Activated B cell treated with CpG ODN at 0.5 μM for 24 hours (primary cell): ENCODE data around the gene OTUD5. TPM values are rescaled to one million over a fixed set of nuclear protein-coding genes. Genes with fewer than 3 reads are reported as not detected.

Experiments
- ATAC-seq: fragments of 200-7000 bp; cut with Tn5 transposase; one replicate; pipeline ENCODE4 v1.10.0; 2021; ENCODE audit warnings: low read depth, mild to moderate bottlenecking, moderate library complexity
- CTCF ChIA-PET: fragments of 350-600 bp; sonication (Branson Sonifier 250); formaldehyde crosslinking; loops from one replicate; lab custom pipeline; 2021; ENCODE audit warnings: antibody characterized with exemption; lab: Charles Lee
- POLR2A ChIA-PET: fragments of 350-600 bp; sonication (Branson Sonifier 250); formaldehyde crosslinking; loops from one replicate; lab custom pipeline; 2021; ENCODE audit warnings: antibody characterized with exemption; lab: Charles Lee
- DNase-seq: peaks from one replicate; pipeline ENCODE4 v3.0.0; 2022
- H3K27ac Mint-ChIP-seq: one replicate; pipeline ENCODE4 v1.8.0; 2020; ENCODE audit warnings: mixed read lengths
- H3K27me3 Mint-ChIP-seq: one replicate; pipeline ENCODE4 v1.8.0; 2021; ENCODE audit warnings: mixed read lengths
- H3K36me3 Mint-ChIP-seq: one replicate; pipeline ENCODE4 v1.8.0; 2021; ENCODE audit warnings: low read depth, mixed read lengths
- H3K4me1 Mint-ChIP-seq: one replicate; pipeline ENCODE4 v1.8.0; 2021; ENCODE audit warnings: mixed read lengths
- H3K4me3 Mint-ChIP-seq: one replicate; pipeline ENCODE4 v1.8.0; 2020; ENCODE audit warnings: mild to moderate bottlenecking, mixed read lengths
- H3K9me3 Mint-ChIP-seq: one replicate; pipeline ENCODE4 v1.8.0; 2020; ENCODE audit warnings: mixed read lengths
- CTCF ChIP-seq: fragments of 200-600 bp; IDR thresholded peaks from one replicate; pipeline ENCODE4 v1.8.0; 2022; ENCODE audit warnings: antibody characterized with exemption, mild to moderate bottlenecking
- intact Hi-C: fragments of 100-400 bp; cut with micrococcal nuclease; formaldehyde crosslinking; loops from one replicate; pipeline ENCODE4 v1.15.1; 2024
- total RNA-seq: library from RNA; stranded (reverse); gene quantifications from 2 replicates; pipeline ENCODE4 v1.2.3, GENCODE V29; 2022

The OTUD5 gene
- total RNA-seq, 1 donor from 2014 or later = 78.1 TPM

- TF ChIP-seq CTCF = peak; percentile 22
- ChIA-PET CTCF (interaction anchor here (0.8 to 1.6 kb wide), 3 partner anchors 20 to 32 kb away, joined by 3 to 6 read pairs (median 3); no protein-coding TSS in a partner anchor), POLR2A (interaction anchor here (0.5 to 16.0 kb wide), 8 partner anchors 21 to 1684 kb away, joined by 3 to 718 read pairs (median 6); partner anchors contain the start of gene OTUD5)
- Mint-ChIP-seq H3K27me3 (no peaks in the 10 kb centered on the region), H3K27ac (peak overlapping the region; percentile 95), H3K4me1 (peaks cover 54% of the 10 kb centered on the region), H3K4me3 (peak overlapping the region; percentile 97), H3K36me3 (peaks cover 70% of the 10 kb centered on the region), H3K9me3 (no peaks in the 10 kb centered on the region)
- peak; percentile 71 for DNase-seq
- intact Hi-C loops = loop anchor here (1.0 to 10.0 kb wide), 8 partner anchors 27 to 1083 kb away; partner anchors contain the start of genes GRIPAP1, HDAC6, TFE3 and ZNF81
- peak; percentile 46 for ATAC-seq
These were observed 40.0 kb downstream of the OTUD5 start for GRCh38 chrX:48917139-48918001.

- Mint-ChIP-seq H3K4me1 (peaks cover 62% of the 10 kb centered on the region), H3K36me3 (peaks cover 68% of the 10 kb centered on the region), H3K4me3 (peak overlapping the region; percentile 97), H3K27ac (peak overlapping the region; percentile 30), H3K9me3 (no peaks in the 10 kb centered on the region), H3K27me3 (no peaks in the 10 kb centered on the region)
- ATAC-seq (no peak), DNase-seq (no peak)
- intact Hi-C loops = loop anchor here (5.0 to 10.0 kb wide), 3 partner anchors 87 to 1080 kb away; partner anchors contain the start of genes GRIPAP1 and ZNF81
- ChIA-PET POLR2A (interaction anchor here (0.5 to 16.0 kb wide), 7 partner anchors 13 to 137 kb away, joined by 3 to 718 read pairs (median 4); partner anchors contain the start of genes PQBP1 and TIMM17B), CTCF (interaction anchor here (1.3 kb wide), 2 partner anchors 21 to 28 kb away, joined by 3 read pairs; no protein-coding TSS in a partner anchor)
- TF ChIP-seq CTCF = no peak
These were observed 42.6 kb downstream of the OTUD5 start for GRCh38 chrX:48914593-48915493.

GRCh38 chrX:48913605-48914366 lies 43.6 kb downstream of the OTUD5 start:
- ATAC-seq (no peak), DNase-seq (no peak)
- Mint-ChIP-seq H3K9me3 (no peaks in the 10 kb centered on the region), H3K27me3 (no peaks in the 10 kb centered on the region), H3K4me1 (peaks cover 59% of the 10 kb centered on the region), H3K4me3 (peak overlapping the region; percentile 64), H3K27ac (peak overlapping the region; percentile 12), H3K36me3 (peaks cover 65% of the 10 kb centered on the region)
- intact Hi-C loops = loop anchor here (10.0 kb wide), 2 partner anchors 281 to 1079 kb away; partner anchors contain the start of gene ZNF81
- no peak for TF ChIP-seq CTCF
- ChIA-PET CTCF (no interaction called here), POLR2A (interaction anchor here (0.5 to 16.0 kb wide), 5 partner anchors 10 to 138 kb away, joined by 5 to 718 read pairs (median 11); partner anchors contain the start of genes GRIPAP1, PQBP1 and TIMM17B)

- POLR2A ChIA-PET = interaction anchor here (0.6 to 16.0 kb wide), 21 partner anchors 9 to 280 kb away, joined by 3 to 718 read pairs (median 4); partner anchors contain the start of genes GRIPAP1, HDAC6, KCND1 and OTUD5
These were observed 45.8 kb downstream of the OTUD5 start, which contains the start of gene SLC35A2 for GRCh38 chrX:48911412-48912182. Gene SLC35A2, minus strand, starts transcription at chrX:48911646. Its CDS starts 10 bp downstream, at chrX:48911636.

More at GRCh38 chrX:48911412-48912182, 45.8 kb downstream of the OTUD5 start, which contains the start of gene SLC35A2:
- intact Hi-C loops = loop anchor here (1.0 to 10.0 kb wide), 3 partner anchors 14 to 1077 kb away; partner anchors contain the start of genes PQBP1, TIMM17B and ZNF81
- no peak for TF ChIP-seq CTCF
- Mint-ChIP-seq H3K27me3 (no peaks in the 10 kb centered on the region), H3K4me1 (peaks cover 55% of the 10 kb centered on the region), H3K27ac (peak within 1 kb of the TSS; percentile 94), H3K4me3 (peak within 1 kb of the TSS; percentile 94), H3K9me3 (no peaks in the 10 kb centered on the region), H3K36me3 (peaks cover 52% of the 10 kb centered on the region)
- CTCF ChIA-PET = interaction anchor here (1.2 kb wide), 1 partner anchor 20 kb away, joined by 4 read pairs; no protein-coding TSS in a partner anchor
- DNase-seq = peak; percentile 76
- ATAC-seq = peak; percentile 74
